Stomach smooth muscle (tissue), 2 donors: Measurements from ENCODE around the gene TTF2.
A peak's percentile ranks its signal among the peaks of the same experiment; 100 is the strongest.

Source experiments
- H3K27ac ChIP-seq: one replicate; pipeline ENCODE4 v1.7.0; 2013; ENCODE audit warnings: mild to moderate bottlenecking, low read length, inconsistent platforms
- H3K27me3 ChIP-seq, 2 donors: one replicate each; pipeline ENCODE4 v1.7.0; 2013; ENCODE audit warnings: low read length in 2 of 2; ENCODE audit not compliant: insufficient read depth in 2 of 2, control insufficient read depth in 1 of 2
- H3K36me3 ChIP-seq, 2 donors: one replicate each; pipeline ENCODE4 v1.7.0; 2013; ENCODE audit warnings: low read length in 2 of 2; ENCODE audit not compliant: control insufficient read depth in 2 of 2, insufficient read depth in 2 of 2
- H3K4me1 ChIP-seq: one replicate; pipeline ENCODE4 v1.7.0; 2013; ENCODE audit warnings: low read length; ENCODE audit not compliant: control insufficient read depth, insufficient read depth
- H3K4me3 ChIP-seq, 2 donors: one replicate each; pipeline ENCODE4 v1.7.0; 2013; ENCODE audit warnings: low read length in 2 of 2
- H3K9ac ChIP-seq, 2 donors: one replicate each; pipeline ENCODE4 v1.7.0; 2013; ENCODE audit warnings: low read length in 2 of 2, mild to moderate bottlenecking in 1 of 2
- H3K9me3 ChIP-seq, 2 donors: one replicate each; pipeline ENCODE4 v1.7.0; 2013; ENCODE audit warnings: low read length in 2 of 2; ENCODE audit not compliant: control insufficient read depth in 2 of 2
- donor health status: healthy.
- donor health status: Pancreatic carcinoma.

The TTF2 gene

GRCh38 chr1:117120774-117121588, 60.9 kb downstream of the TTF2 start:
- Histone ChIP-seq H3K27ac (peak overlapping the region; percentile 58), H3K9ac (peak overlapping the region; percentile 62 to 83), H3K27me3 (no peaks in the 10 kb centered on the region), H3K4me1 (peaks cover 15% of the 10 kb centered on the region), H3K36me3 (no peaks in the 10 kb centered on the region), H3K9me3 (no peaks in the 10 kb centered on the region), H3K4me3 (peak overlapping the region; percentile 94 to 96)

GRCh38 chr1:117121589-117122329, 61.6 kb downstream of the TTF2 start, which contains the start of gene TRIM45:
TSS of gene TRIM45 (minus strand) at chr1:117121749. CDS start at chr1:117121201, 548 bp downstream.
- Histone ChIP-seq H3K27ac (peak within 1 kb of the TSS; percentile 89), H3K4me3 (peak within 1 kb of the TSS; percentile 94 to 96), H3K36me3 (no peaks in the 10 kb centered on the region), H3K9me3 (no peaks in the 10 kb centered on the region), H3K9ac (peak within 1 kb of the TSS; percentile 72 to 97), H3K27me3 (no peaks in the 10 kb centered on the region), H3K4me1 (peaks cover 15% of the 10 kb centered on the region)

- H3K27me3 ChIP-seq, result no peaks in the 10 kb centered on the region
- H3K9ac ChIP-seq, result peak overlapping the region; percentile 72 to 97
- no peaks in the 10 kb centered on the region for H3K36me3 ChIP-seq
- H3K4me3 ChIP-seq, result peak overlapping the region; percentile 94 to 96
- H3K27ac ChIP-seq, result peak overlapping the region; percentile 89
- no peaks in the 10 kb centered on the region for H3K9me3 ChIP-seq
- H3K4me1 ChIP-seq, result peaks cover 15% of the 10 kb centered on the region
These were observed 62.4 kb downstream of the TTF2 start for GRCh38 chr1:117122330-117123025.

- Histone ChIP-seq H3K9ac (no peak overlapping the region), H3K27ac (no peak overlapping the region), H3K27me3 (no peaks in the 10 kb centered on the region), H3K4me3 (no peak overlapping the region), H3K4me1 (peaks cover 15% of the 10 kb centered on the region), H3K36me3 (no peaks in the 10 kb centered on the region), H3K9me3 (no peaks in the 10 kb centered on the region)
These were observed 63.1 kb downstream of the TTF2 start for GRCh38 chr1:117123274-117123673.

GRCh38 chr1:117124661-117125060, 64.5 kb downstream of the TTF2 start:
- H3K9ac ChIP-seq, result no peak overlapping the region

GRCh38 chr1:117127795-117128194, 67.7 kb downstream of the TTF2 start:
- Histone ChIP-seq H3K9me3 (no peaks in the 10 kb centered on the region), H3K9ac (no peak overlapping the region), H3K27me3 (no peaks in the 10 kb centered on the region), H3K27ac (no peak overlapping the region), H3K4me3 (no peak overlapping the region), H3K4me1 (no peaks in the 10 kb centered on the region), H3K36me3 (no peaks in the 10 kb centered on the region)

More at GRCh38 chr1:117124661-117125060, 64.5 kb downstream of the TTF2 start:
- H3K36me3 ChIP-seq, result no peaks in the 10 kb centered on the region
- no peak overlapping the region for H3K27ac ChIP-seq
- no peak overlapping the region for H3K4me3 ChIP-seq
- no peaks in the 10 kb centered on the region for H3K27me3 ChIP-seq
- H3K9me3 ChIP-seq, result no peaks in the 10 kb centered on the region
- H3K4me1 ChIP-seq, result peaks cover 15% of the 10 kb centered on the region

- Histone ChIP-seq H3K4me3 (no peak overlapping the region), H3K27ac (no peak overlapping the region), H3K9ac (no peak overlapping the region), H3K36me3 (no peaks in the 10 kb centered on the region), H3K27me3 (no peaks in the 10 kb centered on the region), H3K9me3 (no peaks in the 10 kb centered on the region), H3K4me1 (no peaks in the 10 kb centered on the region)
These were observed 68.4 kb downstream of the TTF2 start for GRCh38 chr1:117128323-117129079.

- no peak overlapping the region for H3K9ac ChIP-seq
- no peak overlapping the region for H3K27ac ChIP-seq
- H3K4me1 ChIP-seq, result no peaks in the 10 kb centered on the region
- no peaks in the 10 kb centered on the region for H3K27me3 ChIP-seq
- no peak overlapping the region for H3K4me3 ChIP-seq
- H3K9me3 ChIP-seq, result no peaks in the 10 kb centered on the region
- no peaks in the 10 kb centered on the region for H3K36me3 ChIP-seq
These were observed 70.4 kb downstream of the TTF2 start for GRCh38 chr1:117130526-117130925.

GRCh38 chr1:117135329-117135728, 75.2 kb downstream of the TTF2 start:
- Histone ChIP-seq H3K36me3 (no peaks in the 10 kb centered on the region), H3K27me3 (no peaks in the 10 kb centered on the region), H3K9ac (no peak overlapping the region), H3K9me3 (no peaks in the 10 kb centered on the region), H3K4me3 (no peak overlapping the region), H3K4me1 (no peaks in the 10 kb centered on the region), H3K27ac (no peak overlapping the region)

- no peak overlapping the region for H3K9ac ChIP-seq
- H3K27me3 ChIP-seq, result no peaks in the 10 kb centered on the region
- H3K27ac ChIP-seq, result no peak overlapping the region
- no peaks in the 10 kb centered on the region for H3K9me3 ChIP-seq
- H3K4me3 ChIP-seq, result no peak overlapping the region
- H3K36me3 ChIP-seq, result no peaks in the 10 kb centered on the region
- H3K4me1 ChIP-seq, result no peaks in the 10 kb centered on the region
These were observed 76.6 kb downstream of the TTF2 start for GRCh38 chr1:117136749-117137148.
